ENCODE measurements around the gene HOXA3. TPM values are rescaled to one million over a fixed set of nuclear protein-coding genes. Genes with fewer than 3 reads are reported as not detected.

HOXA3 gene
- total and polyA plus RNA-seq, 2 of the 13 experiments (the other 11 are each of a cell fraction or from before 2014, with no cell fraction given), result 2.9 to 4.6 TPM

DNA sequence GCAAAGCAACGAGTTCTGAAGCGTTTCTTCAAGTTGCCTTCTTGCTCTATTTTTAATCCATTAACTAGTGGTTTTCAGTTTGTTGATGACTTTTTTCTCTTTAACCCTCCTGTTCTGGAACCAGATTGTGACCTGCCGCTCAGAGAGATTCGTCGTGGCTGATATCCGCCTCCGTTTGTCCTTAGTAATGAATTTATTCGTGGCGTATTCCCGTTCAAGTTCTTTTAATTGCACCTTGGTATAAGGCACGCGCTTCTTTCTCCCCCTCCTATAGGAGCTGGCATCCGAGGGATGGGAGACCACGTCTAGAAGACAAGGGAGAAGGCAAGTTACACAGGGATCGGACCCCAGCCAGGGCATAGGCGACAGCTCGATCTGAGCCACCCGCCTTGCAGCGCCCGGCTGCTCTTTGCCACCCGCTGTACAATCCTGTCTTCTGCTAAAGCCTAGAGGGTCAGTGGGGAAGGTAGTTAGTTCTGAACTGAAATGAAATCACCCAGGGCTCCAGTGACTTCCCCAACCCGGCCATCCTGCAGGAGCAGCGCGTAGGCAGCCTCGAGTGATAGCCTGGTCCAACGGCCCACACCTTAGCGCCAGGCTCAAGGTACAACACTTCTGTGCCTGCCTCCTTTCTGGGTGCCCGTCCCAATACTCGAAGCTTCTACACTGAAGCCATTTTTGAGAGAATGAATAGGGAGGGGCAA lies 45.9 kb upstream of the HOXA3 start:
- intact Hi-C loops (cut with micrococcal nuclease; ENCODE audit: unreplicated experiment), result loop anchor here (5.0 to 10.0 kb wide), 2 partner anchors 407 to 574 kb away; no protein-coding TSS in a partner anchor
- CTCF ChIA-PET (ENCODE audit: low intra/inter-chr PET ratio, low total read pairs), result no interaction called here
- Histone ChIP-seq H3K27ac (ENCODE audit: extremely low read length, insufficient read depth, low read length) (no peak overlapping the region), H3K4me2 (ENCODE audit: low read depth, low read length) (no peak overlapping the region), H4K20me1 (ENCODE audit: insufficient read depth, low read length) (peaks cover 3% of the 10 kb centered on the region; the same call in 1 of the 2 replicates), H3K27me3 (ENCODE audit: control insufficient read depth in 1 of 2, insufficient read depth in 2 of 2, low read length in 2 of 2) (peaks cover 11 to 64% of the 10 kb centered on the region in 2 experiments), H3K4me1 (ENCODE audit: insufficient read depth, low read length) (peaks cover 35% of the 10 kb centered on the region), H3K9ac (ENCODE audit: insufficient read depth, low read depth, low read length) (no peak overlapping the region), H3K4me3 (replicated peaks in 1 of 3; ENCODE audit: insufficient read depth in 1 of 3, low read depth in 2 of 3, low read length in 3 of 3) (no peak overlapping the region), H2AFZ (ENCODE audit: low read length) (no peak overlapping the region), H3K79me2 (ENCODE audit: insufficient read depth, low read length) (no peaks in the 10 kb centered on the region), H3K9me3 (ENCODE audit: low read length) (no peaks in the 10 kb centered on the region), H3K36me3 (replicated peaks in 1 of 2; ENCODE audit: control insufficient read depth in 1 of 2, insufficient read depth in 2 of 2, low read length in 2 of 2) (no peaks in the 10 kb centered on the region)
- BruUV-seq (replicated peaks), result no TSS peak
- no peak for ATAC-seq
- DNase-seq (ENCODE audit: low spot score), result no peak
- POLR2A ChIA-PET, result no interaction called here
- in situ Hi-C loops (cut with HindIII; ENCODE audit: extremely low pct_ligation_motif_present, low pct_unique_long_range_greater_than_20kb), result no loop called here
- TF ChIP-seq CBX1 (IDR thresholded peaks at IDR 0.05; ENCODE audit: low read depth), result no peak
- TF ChIP-seq, protein P1, sequence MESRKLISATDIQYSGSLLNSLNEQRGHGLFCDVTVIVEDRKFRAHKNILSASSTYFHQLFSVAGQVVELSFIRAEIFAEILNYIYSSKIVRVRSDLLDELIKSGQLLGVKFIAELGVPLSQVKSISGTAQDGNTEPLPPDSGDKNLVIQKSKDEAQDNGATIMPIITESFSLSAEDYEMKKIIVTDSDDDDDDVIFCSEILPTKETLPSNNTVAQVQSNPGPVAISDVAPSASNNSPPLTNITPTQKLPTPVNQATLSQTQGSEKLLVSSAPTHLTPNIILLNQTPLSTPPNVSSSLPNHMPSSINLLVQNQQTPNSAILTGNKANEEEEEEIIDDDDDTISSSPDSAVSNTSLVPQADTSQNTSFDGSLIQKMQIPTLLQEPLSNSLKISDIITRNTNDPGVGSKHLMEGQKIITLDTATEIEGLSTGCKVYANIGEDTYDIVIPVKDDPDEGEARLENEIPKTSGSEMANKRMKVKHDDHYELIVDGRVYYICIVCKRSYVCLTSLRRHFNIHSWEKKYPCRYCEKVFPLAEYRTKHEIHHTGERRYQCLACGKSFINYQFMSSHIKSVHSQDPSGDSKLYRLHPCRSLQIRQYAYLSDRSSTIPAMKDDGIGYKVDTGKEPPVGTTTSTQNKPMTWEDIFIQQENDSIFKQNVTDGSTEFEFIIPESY (CRISPR knock-in tag; IDR thresholded peaks at IDR 0.05), result peak; percentile 31; the same call in 1 of the 2 replicates
- FAIRE-seq, result no peak
- 39% methylated on average over 23 of the region's 29 CpGs for WGBS (ENCODE audit: low lambda C conversion rate)

DNA sequence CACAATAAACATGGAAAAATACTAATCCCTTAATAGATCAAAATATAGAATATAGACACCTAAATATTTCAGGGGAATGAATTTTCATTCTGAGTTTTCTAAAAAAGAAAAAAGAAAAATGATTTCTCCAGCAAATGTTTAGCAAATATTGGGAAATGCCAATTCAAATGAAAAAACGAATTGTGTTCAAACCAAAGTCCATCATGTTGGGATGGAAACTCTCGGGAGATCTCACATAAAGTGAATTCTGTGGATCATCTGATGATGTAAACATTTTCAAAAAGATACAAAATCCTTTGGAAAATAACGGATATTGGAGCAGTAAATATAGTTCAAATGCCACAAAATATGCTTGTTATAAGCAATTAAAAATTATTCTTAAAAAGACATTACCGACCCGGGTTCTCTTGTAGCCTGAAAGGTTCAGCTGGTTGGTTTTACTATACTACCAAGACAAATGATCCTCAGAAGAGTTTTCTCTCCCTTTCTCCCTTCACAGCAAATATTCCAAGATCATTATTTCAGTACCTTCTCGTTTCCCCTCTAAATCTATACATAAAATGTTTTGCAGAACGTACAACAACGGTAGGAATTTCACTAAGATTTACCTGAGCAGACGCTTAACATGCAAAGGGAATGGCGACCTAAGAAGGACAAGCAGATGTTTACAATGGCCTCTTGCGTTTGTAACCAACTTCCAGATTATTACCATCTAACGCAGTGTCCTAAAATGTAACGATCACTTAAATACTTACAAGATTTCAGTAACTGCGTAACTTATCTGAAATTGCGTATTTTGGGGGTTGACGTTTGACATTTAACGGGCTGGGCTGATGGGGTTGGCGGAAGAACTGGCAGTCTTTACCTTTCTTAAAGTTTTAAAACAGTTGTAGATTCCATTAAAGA lies 45.0 kb upstream of the HOXA3 start:
- Histone ChIP-seq H3K9ac (ENCODE audit: insufficient read depth, low read depth, low read length) (no peak overlapping the region), H3K4me3 (replicated peaks in 1 of 3; ENCODE audit: insufficient read depth in 1 of 3, low read depth in 2 of 3, low read length in 3 of 3) (no peak overlapping the region), H4K20me1 (ENCODE audit: insufficient read depth, low read length) (peaks cover 3% of the 10 kb centered on the region; the same call in 1 of the 2 replicates), H3K4me2 (ENCODE audit: low read depth, low read length) (no peak overlapping the region), H2AFZ (ENCODE audit: low read length) (no peak overlapping the region), H3K4me1 (ENCODE audit: insufficient read depth, low read length) (peaks cover 35% of the 10 kb centered on the region), H3K27me3 (ENCODE audit: control insufficient read depth in 1 of 2, insufficient read depth in 2 of 2, low read length in 2 of 2) (peaks cover 6 to 61% of the 10 kb centered on the region in 2 experiments), H3K79me2 (ENCODE audit: insufficient read depth, low read length) (no peaks in the 10 kb centered on the region), H3K9me3 (ENCODE audit: low read length) (no peaks in the 10 kb centered on the region), H3K36me3 (replicated peaks in 1 of 2; ENCODE audit: control insufficient read depth in 1 of 2, insufficient read depth in 2 of 2, low read length in 2 of 2) (no peaks in the 10 kb centered on the region), H3K27ac (ENCODE audit: extremely low read length, insufficient read depth, low read length) (no peak overlapping the region)
- WGBS (ENCODE audit: low lambda C conversion rate), result 59% methylated on average over 18 of the region's 18 CpGs
- POLR2A ChIA-PET, result no interaction called here
- BruUV-seq (replicated peaks), result no TSS peak
- no peak for FAIRE-seq
- in situ Hi-C loops (cut with HindIII; ENCODE audit: extremely low pct_ligation_motif_present, low pct_unique_long_range_greater_than_20kb), result no loop called here
- CTCF ChIA-PET (ENCODE audit: low intra/inter-chr PET ratio, low total read pairs), result interaction anchor here (1.5 to 2.8 kb wide), 3 partner anchors 724 to 823 kb away, joined by 4 to 22 read pairs (median 17); no protein-coding TSS in a partner anchor
- intact Hi-C loops (cut with micrococcal nuclease; ENCODE audit: unreplicated experiment), result loop anchor here (5.0 to 10.0 kb wide), 2 partner anchors 407 to 575 kb away; no protein-coding TSS in a partner anchor
- DNase-seq (ENCODE audit: low spot score), result no peak
- no peak for ATAC-seq
- no peak for TF ChIP-seq NONO (IDR thresholded peaks at IDR 0.05)
- no peak for TF ChIP-seq NONO (CRISPR knock-in tag; conservative IDR thresholded peaks at IDR 0.05)
- 0 out of 2 replicates have a peak, but pooled peaks have one; percentile 34 for TF ChIP-seq RNF2 (conservative IDR thresholded peaks at IDR 0.05; ENCODE audit: low read depth)

All from HepG2 (cell line).